B cell (primary cell): ENCODE data around the gene AGTPBP1. TPM values are rescaled to one million over a fixed set of nuclear protein-coding genes. Genes with fewer than 3 reads are reported as not detected.

ENCODE experiments used
- ATAC-seq: fragments of 200-7000 bp; cut with Tn5 transposase; one replicate; pipeline ENCODE4 v1.10.0; 2021; ENCODE audit warnings: low read depth, mild to moderate bottlenecking, moderate number of reproducible peaks, moderate library complexity
- CTCF ChIA-PET: fragments of 350-600 bp; sonication (Branson Sonifier 250); formaldehyde crosslinking; loops from one replicate; lab custom pipeline; 2021; ENCODE audit warnings: antibody characterized with exemption, inconsistent platforms; lab: Charles Lee
- POLR2A ChIA-PET: fragments of 350-600 bp; sonication (Branson Sonifier 250); formaldehyde crosslinking; loops from one replicate; lab custom pipeline; 2021; ENCODE audit warnings: antibody characterized with exemption; lab: Charles Lee
- DNase-seq: peaks from one replicate; pipeline ENCODE4 v3.0.0; 2013
- H2AFZ ChIP-seq: 2 replicates; pipeline ENCODE4 v1.6.1; 2012; ENCODE audit warnings: mild to moderate bottlenecking, low read depth, low read length; ENCODE audit not compliant: insufficient read depth, poor library complexity, severe bottlenecking
- H3K27ac ChIP-seq, 2 donors: 1 replicate in 1 of 2; 2 replicates in 1 of 2; pipeline ENCODE4 v1.5.1; 2012 to 2013; ENCODE audit warnings: low read length in 2 of 2, mild to moderate bottlenecking in 2 of 2, moderate library complexity in 1 of 2
- H3K27me3 ChIP-seq, 4 experiments: fragments of 200-600 bp in 1 of 4; sonication (generic) in 1 of 4; replicated peaks in 1 of 4; 1 replicate in 2 of 4; 2 replicates in 2 of 4; pipeline versions ENCODE4 v1.6.1 to v1.7.0; 2013 to 2016; ENCODE audit warnings: low read length in 3 of 4, mild to moderate bottlenecking in 2 of 4, mixed read lengths in 1 of 4, moderate library complexity in 1 of 4; ENCODE audit not compliant: insufficient read depth in 4 of 4, control insufficient read depth in 3 of 4; ENCODE audit errors: control extremely low read depth in 1 of 4
- H3K36me3 ChIP-seq, 2 experiments: replicated peaks in 1 of 2; 1 replicate in 1 of 2; 2 replicates in 1 of 2; pipeline versions ENCODE4 v1.6.1 to v1.7.1; 2013; ENCODE audit warnings: low read length in 1 of 2; ENCODE audit not compliant: insufficient read depth in 2 of 2, control insufficient read depth in 1 of 2; ENCODE audit errors: control extremely low read depth in 1 of 2, extremely low read depth in 1 of 2
- H3K4me1 ChIP-seq, 2 donors: fragments of 200-600 bp in 1 of 2; sonication (generic) in 1 of 2; 1 replicate in 1 of 2; 2 replicates in 1 of 2; pipeline versions ENCODE4 v1.5.1 to v1.6.1; 2013 to 2017; ENCODE audit warnings: low read length in 2 of 2; ENCODE audit not compliant: control insufficient read depth in 2 of 2, insufficient read depth in 2 of 2
- H3K4me2 ChIP-seq: replicated peaks from 2 replicates; pipeline ENCODE3; 2012; ENCODE audit warnings: mild to moderate bottlenecking, low read depth, low read length; ENCODE audit not compliant: poor library complexity, severe bottlenecking
- H3K4me3 ChIP-seq, 5 experiments: fragments of 200-600 bp in 1 of 5; sonication (generic) in 1 of 5; 1 replicate in 3 of 5; 2 replicates in 2 of 5; pipeline versions ENCODE4 v1.5.1 to v1.7.0; 2011 to 2016; ENCODE audit warnings: low read length in 4 of 5, mild to moderate bottlenecking in 4 of 5, low read depth in 2 of 5, control low read depth in 1 of 5, moderate library complexity in 1 of 5; ENCODE audit not compliant: insufficient read depth in 1 of 5; ENCODE audit errors: control extremely low read depth in 1 of 5, extremely low read depth in 1 of 5
- H3K79me2 ChIP-seq: fragments of 200-600 bp; sonication (generic); one replicate; pipeline ENCODE4 v1.6.0; 2016; ENCODE audit warnings: low read length; ENCODE audit not compliant: control insufficient read depth, insufficient read depth
- H3K9ac ChIP-seq: fragments of 200-600 bp; sonication (generic); 2 replicates; pipeline ENCODE4 v1.6.1; 2017; ENCODE audit warnings: mild to moderate bottlenecking, low read length, moderate library complexity
- H3K9me3 ChIP-seq, 3 donors: one replicate each; pipeline versions ENCODE4 v1.6.1 to v1.7.1; 2013; ENCODE audit warnings: low read length in 2 of 3; ENCODE audit not compliant: control insufficient read depth in 2 of 3, insufficient read depth in 1 of 3; ENCODE audit errors: control extremely low read depth in 1 of 3
- H4K20me1 ChIP-seq: 2 replicates; pipeline ENCODE4 v1.6.0; 2012; ENCODE audit warnings: mild to moderate bottlenecking, low read length; ENCODE audit not compliant: insufficient read depth, control insufficient read depth, poor library complexity, severe bottlenecking
- H3K27ac Mint-ChIP-seq: one replicate; pipeline ENCODE4 v1.8.0; 2021; ENCODE audit warnings: mixed read lengths
- H3K27me3 Mint-ChIP-seq: one replicate; pipeline ENCODE4 v1.8.0; 2021; ENCODE audit warnings: mixed read lengths
- H3K4me1 Mint-ChIP-seq: one replicate; pipeline ENCODE4 v1.8.0; 2021; ENCODE audit warnings: mixed read lengths
- H3K4me3 Mint-ChIP-seq: one replicate; pipeline ENCODE4 v1.8.0; 2021; ENCODE audit warnings: mixed read lengths
- H3K9me3 Mint-ChIP-seq: one replicate; pipeline ENCODE4 v1.8.0; 2022; ENCODE audit warnings: mixed read lengths; ENCODE audit not compliant: insufficient read depth
- EZH2 ChIP-seq: IDR thresholded peaks from 2 replicates; pipeline ENCODE4 v1.6.1; 2012; ENCODE audit warnings: borderline replicate concordance, low read depth, mild to moderate bottlenecking, moderate library complexity, low read length; ENCODE audit not compliant: insufficient read depth, poor library complexity, severe bottlenecking
- WGBS: methylation state at CpG from one replicate; pipeline ENCODE4 v1.1.5; 2013; ENCODE audit warnings: missing lambda C conversion rate; ENCODE audit not compliant: insufficient coverage; 5-methylcytosine and 5-hydroxymethylcytosine counted together
- intact Hi-C: fragments of 100-400 bp; cut with micrococcal nuclease; formaldehyde crosslinking; loops from one replicate; pipeline ENCODE4 v1.10.0; 2022
- polyA plus RNA-seq: library from polyadenylated mRNA; depleted of rRNA; stranded (reverse); fragments of >200 nt; gene quantifications from 2 replicates; pipeline ENCODE4 v1.2.3, GENCODE V29; 2012
- total RNA-seq, 2 donors: library from RNA; stranded (reverse); fragments of 120-200 nt in 1 of 2; gene quantifications; 1 replicate in 1 of 2; 2 replicates in 1 of 2; pipeline versions ENCODE4 v1.2.3 to v1.2.4, GENCODE V29; 2013 to 2022
- TF ChIP-seq, protein P1 (sequence below): fragments of 200-600 bp; IDR thresholded peaks from one replicate; pipeline ENCODE4 v1.8.0; 2022; ENCODE audit warnings: antibody characterized with exemption, mild to moderate bottlenecking

Gene AGTPBP1
- total and polyA plus RNA-seq, 2 donors (not counting 1 experiment from before 2014, with no cell fraction given): 7.5 to 33.1 TPM

- Mint-ChIP-seq H3K27ac (no peak overlapping the region), H3K4me1 (no peaks in the 10 kb centered on the region), H3K27me3 (peaks cover 18% of the 10 kb centered on the region), H3K9me3 (no peaks in the 10 kb centered on the region), H3K4me3 (no peak overlapping the region)
- WGBS: 78% methylated on average over 4 of the region's 6 CpGs
- no peaks in the 10 kb centered on the region for H3K36me3 ChIP-seq
- peaks cover 0 to under 1% (median 0%) of the 10 kb centered on the region in 4 experiments for H3K27me3 ChIP-seq
- H3K79me2 ChIP-seq: no peaks in the 10 kb centered on the region
- H4K20me1 ChIP-seq: no peaks in the 10 kb centered on the region
- no peak overlapping the region for H3K4me2 ChIP-seq
- TF ChIP-seq EZH2: no peak
- no peak overlapping the region for H3K9ac ChIP-seq
- no peak overlapping the region for H3K27ac ChIP-seq
- H3K4me3 ChIP-seq: no peak overlapping the region
- no peak overlapping the region for H2AFZ ChIP-seq
- DNase-seq: no peak
- H3K9me3 ChIP-seq: no peaks in the 10 kb centered on the region
- intact Hi-C loops: no loop called here
- ATAC-seq: no peak
- ChIA-PET CTCF (no interaction called here), POLR2A (no interaction called here)
- no peaks in the 10 kb centered on the region for H3K4me1 ChIP-seq
Measured at GRCh38 chr9:85510830-85511504, 230.8 kb downstream of the AGTPBP1 start.

DNA sequence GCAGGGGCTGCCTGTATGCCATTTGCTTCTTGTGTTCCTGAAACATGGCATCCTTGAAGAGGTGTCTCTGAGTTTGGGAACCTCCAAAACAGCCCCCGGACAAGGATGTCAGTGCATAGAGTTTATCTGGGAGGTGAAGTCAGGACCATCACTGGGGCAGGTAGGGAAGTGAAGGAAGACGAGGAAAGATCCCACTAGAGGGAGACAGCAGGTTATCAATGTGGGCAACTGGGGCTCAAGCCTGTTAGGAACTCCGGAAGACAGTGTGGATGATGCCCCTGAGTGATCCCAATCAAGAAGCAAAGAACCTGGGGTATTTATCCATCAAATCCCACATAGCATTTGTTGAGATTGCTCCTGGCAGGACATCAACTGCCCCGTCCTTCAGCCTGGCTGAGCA, 233.1 kb downstream of the AGTPBP1 start:
- no peak overlapping the region for H2AFZ ChIP-seq
- no peak overlapping the region for H3K4me3 ChIP-seq
- peaks cover 0 to 2% (median 0%) of the 10 kb centered on the region in 4 experiments for H3K27me3 ChIP-seq
- no peak for ATAC-seq
- no peaks in the 10 kb centered on the region for H3K36me3 ChIP-seq
- intact Hi-C loops: no loop called here
- Mint-ChIP-seq H3K4me3 (no peak overlapping the region), H3K9me3 (no peaks in the 10 kb centered on the region), H3K27ac (no peak overlapping the region), H3K4me1 (no peaks in the 10 kb centered on the region), H3K27me3 (peaks cover 14% of the 10 kb centered on the region)
- H3K9ac ChIP-seq: no peak overlapping the region
- no peak overlapping the region for H3K4me2 ChIP-seq
- ChIA-PET POLR2A (no interaction called here), CTCF (no interaction called here)
- no peak for TF ChIP-seq EZH2
- TF ChIP-seq, protein P1, sequence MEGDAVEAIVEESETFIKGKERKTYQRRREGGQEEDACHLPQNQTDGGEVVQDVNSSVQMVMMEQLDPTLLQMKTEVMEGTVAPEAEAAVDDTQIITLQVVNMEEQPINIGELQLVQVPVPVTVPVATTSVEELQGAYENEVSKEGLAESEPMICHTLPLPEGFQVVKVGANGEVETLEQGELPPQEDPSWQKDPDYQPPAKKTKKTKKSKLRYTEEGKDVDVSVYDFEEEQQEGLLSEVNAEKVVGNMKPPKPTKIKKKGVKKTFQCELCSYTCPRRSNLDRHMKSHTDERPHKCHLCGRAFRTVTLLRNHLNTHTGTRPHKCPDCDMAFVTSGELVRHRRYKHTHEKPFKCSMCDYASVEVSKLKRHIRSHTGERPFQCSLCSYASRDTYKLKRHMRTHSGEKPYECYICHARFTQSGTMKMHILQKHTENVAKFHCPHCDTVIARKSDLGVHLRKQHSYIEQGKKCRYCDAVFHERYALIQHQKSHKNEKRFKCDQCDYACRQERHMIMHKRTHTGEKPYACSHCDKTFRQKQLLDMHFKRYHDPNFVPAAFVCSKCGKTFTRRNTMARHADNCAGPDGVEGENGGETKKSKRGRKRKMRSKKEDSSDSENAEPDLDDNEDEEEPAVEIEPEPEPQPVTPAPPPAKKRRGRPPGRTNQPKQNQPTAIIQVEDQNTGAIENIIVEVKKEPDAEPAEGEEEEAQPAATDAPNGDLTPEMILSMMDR: no peak
- H3K4me1 ChIP-seq: no peaks in the 10 kb centered on the region
- 89% methylated on average over 4 of the region's 4 CpGs for WGBS
- H3K79me2 ChIP-seq: no peaks in the 10 kb centered on the region
- H4K20me1 ChIP-seq: no peaks in the 10 kb centered on the region
- H3K9me3 ChIP-seq: no peaks in the 10 kb centered on the region
- no peak overlapping the region for H3K27ac ChIP-seq
- DNase-seq: no peak
